LNCaP clone FGC (cell line): Measurements from ENCODE around the gene CST3.

ENCODE experiments used
- DNase-seq: peaks from one replicate; pipeline ENCODE4 v3.0.0-alpha.2; 2011; ENCODE audit warnings: low read depth
- H3K4me3 ChIP-seq: 2 replicates; pipeline ENCODE4 v1.5.1; 2011; ENCODE audit warnings: mild to moderate bottlenecking, low read depth, low read length, control low read depth
- TF ChIP-seq, protein P1 (sequence below): IDR thresholded peaks from 2 replicates; pipeline ENCODE4 v1.5.1; 2012; ENCODE audit warnings: mild to moderate bottlenecking; ENCODE audit not compliant: control insufficient read depth, insufficient read depth; ENCODE audit errors: extremely low read depth

Gene CST3

DNA sequence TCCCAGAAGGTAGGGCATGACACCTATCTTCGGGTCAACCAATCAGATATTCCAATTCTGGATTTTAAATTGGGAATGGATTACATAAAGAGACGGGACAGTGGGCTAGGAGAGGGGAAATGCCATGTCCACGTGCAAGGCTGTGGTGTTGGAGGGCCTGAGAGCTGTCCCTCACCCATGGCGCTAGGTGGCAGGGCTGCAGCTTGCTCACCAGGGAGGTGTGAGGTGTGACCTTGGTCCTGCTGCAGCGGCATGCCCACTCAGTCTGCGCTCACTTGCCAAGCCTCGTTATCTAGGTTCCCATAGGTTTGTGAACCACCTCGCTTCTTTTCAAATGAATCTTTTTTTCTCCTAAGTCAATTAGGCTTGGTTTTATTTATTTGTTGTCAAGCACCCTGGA, 19.4 kb upstream of the CST3 start:
- no peak overlapping the region for H3K4me3 ChIP-seq
- no peak for DNase-seq
- TF ChIP-seq, protein P1, sequence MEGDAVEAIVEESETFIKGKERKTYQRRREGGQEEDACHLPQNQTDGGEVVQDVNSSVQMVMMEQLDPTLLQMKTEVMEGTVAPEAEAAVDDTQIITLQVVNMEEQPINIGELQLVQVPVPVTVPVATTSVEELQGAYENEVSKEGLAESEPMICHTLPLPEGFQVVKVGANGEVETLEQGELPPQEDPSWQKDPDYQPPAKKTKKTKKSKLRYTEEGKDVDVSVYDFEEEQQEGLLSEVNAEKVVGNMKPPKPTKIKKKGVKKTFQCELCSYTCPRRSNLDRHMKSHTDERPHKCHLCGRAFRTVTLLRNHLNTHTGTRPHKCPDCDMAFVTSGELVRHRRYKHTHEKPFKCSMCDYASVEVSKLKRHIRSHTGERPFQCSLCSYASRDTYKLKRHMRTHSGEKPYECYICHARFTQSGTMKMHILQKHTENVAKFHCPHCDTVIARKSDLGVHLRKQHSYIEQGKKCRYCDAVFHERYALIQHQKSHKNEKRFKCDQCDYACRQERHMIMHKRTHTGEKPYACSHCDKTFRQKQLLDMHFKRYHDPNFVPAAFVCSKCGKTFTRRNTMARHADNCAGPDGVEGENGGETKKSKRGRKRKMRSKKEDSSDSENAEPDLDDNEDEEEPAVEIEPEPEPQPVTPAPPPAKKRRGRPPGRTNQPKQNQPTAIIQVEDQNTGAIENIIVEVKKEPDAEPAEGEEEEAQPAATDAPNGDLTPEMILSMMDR, result no peak

DNA sequence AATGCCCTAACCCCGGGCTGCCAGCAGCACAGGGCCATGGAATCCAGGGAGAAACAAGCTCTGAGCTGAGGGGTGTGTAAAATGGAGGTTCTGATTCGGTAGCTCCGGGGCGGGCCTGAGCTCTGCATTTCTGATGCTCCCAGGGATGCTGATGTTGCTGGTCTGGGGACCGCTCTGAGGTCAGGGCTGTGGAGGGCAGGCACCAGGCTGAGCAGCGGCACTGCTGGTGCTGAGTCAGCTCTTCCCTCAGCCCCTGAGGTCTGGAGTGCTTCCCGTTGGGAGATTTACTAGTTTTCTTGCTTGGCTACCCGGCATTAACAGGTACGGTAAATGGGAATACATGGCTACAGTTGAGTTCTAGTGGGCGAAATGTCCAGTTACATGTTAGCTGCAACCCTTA, 18.6 kb upstream of the CST3 start:
- no peak for DNase-seq
- TF ChIP-seq, protein P1, result no peak
- H3K4me3 ChIP-seq, result no peak overlapping the region

DNA sequence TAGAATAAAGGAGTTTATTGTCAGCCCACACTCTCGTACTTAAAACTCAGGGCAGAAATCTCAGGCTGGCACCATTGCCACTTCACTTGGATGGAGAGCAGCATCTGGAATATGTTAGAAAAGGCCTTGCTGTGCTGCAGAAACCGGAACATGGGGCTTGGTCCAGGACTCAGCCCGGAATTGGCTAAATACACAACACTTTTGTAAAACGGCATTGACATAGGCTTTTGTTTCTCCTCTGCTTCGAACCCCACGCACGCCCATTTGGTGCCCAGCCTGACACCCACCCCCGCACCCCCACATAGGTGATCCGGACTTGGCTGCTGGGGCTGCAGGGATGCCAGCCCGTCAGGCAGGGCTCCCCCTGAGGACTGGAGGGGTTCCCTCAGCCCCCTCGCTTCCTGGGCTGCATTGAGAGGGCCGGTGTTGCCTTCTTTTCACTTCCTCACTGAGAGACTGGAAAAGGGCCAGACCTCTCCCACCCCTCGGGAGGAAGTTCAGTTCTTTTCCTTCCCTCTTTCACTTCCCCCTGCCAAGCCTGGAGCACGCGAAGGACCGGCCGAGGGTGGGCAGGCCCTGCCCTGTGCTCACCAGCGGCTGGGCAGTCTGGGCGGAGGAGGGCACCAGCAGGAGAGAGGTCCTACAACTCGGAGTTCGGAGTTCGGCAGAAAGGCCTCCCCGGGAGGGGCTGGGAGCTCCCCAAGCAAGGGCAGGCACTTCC, 17.9 kb upstream of the CST3 start:
- TF ChIP-seq, protein P1, result no peak
- H3K4me3 ChIP-seq, result no peak overlapping the region

DNA sequence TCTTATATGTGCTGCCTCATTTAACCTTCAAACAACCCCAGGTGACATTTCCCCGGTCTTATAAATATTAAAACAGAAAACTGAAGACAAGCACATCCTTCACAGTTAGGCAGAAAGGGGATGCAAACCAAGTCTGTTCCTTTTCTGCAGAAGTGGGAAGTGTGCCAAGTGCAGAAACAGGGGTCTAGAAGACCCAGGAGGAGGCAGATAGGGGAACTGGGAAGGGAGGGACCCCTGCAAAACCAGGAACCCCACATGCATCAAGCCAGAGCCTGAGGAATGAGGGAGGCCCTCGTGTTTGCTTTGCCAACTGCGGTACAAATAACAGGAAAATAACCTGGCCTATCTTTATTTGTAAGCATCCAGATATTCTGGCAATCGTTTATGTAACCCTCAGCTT, 17.0 kb upstream of the CST3 start:
- TF ChIP-seq, protein P1, result no peak
- H3K4me3 ChIP-seq, result no peak overlapping the region
- no peak for DNase-seq

More for the DNA sequence above, 17.9 kb upstream of the CST3 start:
- no peak for DNase-seq

DNA sequence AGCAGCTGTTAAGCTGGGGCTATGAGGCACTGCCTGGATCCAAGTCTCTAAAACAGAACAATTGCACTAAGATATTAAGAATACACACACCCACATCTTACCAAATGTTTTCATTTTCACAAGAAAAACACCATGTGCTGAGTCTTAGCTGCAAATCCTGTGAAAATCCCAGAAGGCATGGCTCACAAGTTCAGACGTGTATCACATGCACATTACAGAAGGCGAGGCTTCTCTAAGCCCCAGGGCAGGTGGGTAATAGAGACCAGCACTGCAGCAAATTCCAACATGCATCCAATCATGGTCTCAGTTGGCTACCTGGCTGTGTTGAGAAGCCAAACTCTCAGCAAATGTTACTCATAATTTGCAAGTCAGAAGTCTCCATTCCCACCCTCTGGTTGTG, 16.2 kb upstream of the CST3 start:
- TF ChIP-seq, protein P1, result no peak
- H3K4me3 ChIP-seq, result no peak overlapping the region
- DNase-seq, result no peak

DNA sequence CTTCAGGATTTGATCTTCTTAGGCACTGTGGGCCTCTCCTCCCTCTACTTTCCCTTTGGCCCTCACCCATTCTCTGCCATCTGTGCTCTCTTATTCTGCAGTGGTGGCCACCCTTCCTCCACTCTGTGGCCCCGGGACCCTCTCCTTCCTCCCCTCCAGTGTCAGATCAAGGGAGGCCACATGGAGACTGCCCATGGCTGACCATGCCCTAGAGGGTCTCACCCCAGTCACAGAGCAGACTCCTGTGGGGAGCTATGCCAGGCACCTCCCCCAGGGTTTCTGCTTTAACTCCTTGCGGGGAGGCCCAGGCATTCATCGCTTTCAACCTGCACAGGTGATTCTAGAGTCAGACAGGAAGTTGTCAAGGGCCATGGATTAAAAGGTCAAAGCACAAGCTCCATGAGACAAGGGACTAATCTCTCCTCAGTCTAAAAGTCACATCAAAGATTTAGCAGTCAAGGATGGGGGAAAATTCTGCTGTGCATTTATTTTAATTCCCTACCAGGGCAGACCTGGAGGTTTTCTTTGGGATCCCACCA, 15.7 kb upstream of the CST3 start:
- DNase-seq, result no peak
- no peak overlapping the region for H3K4me3 ChIP-seq
- TF ChIP-seq, protein P1, result no peak

DNA sequence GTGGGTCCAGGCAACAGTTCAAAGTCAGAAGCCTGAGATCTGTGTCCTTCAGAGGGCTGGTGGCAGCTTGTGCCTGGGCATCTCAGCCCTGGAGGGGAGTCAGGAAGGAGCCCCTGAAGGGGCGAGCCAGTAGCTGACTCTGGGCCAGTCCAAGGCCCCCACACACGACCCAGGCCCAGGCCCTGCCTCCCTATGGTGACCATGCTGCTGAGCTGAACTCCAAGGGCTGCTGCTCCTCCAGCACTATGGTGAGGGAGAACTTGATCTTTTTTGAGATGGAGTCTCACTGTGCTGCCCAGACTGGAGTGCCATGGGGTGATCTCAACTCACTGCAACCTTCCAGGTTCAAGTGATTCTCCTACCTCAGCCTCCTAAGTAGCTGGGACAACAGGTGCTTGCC, 15.2 kb upstream of the CST3 start:
- DNase-seq, result no peak
- H3K4me3 ChIP-seq, result no peak overlapping the region
- TF ChIP-seq, protein P1, result no peak
